MM.1S (cell line): Measurements from ENCODE around the gene DAND5.

ENCODE experiments used
- CTCF ChIP-seq: fragments of 300-600 bp; sonication (generic); IDR thresholded peaks from 2 replicates; pipeline ENCODE4 v1.5.1; 2016; ENCODE audit warnings: antibody characterized with exemption, low read length, mixed read lengths
- EZH2 ChIP-seq: fragments of 300-600 bp; sonication (generic); optimal IDR thresholded peaks from 2 replicates; pipeline ENCODE3; 2017; ENCODE audit warnings: low read depth, mild to moderate bottlenecking, antibody characterized with exemption, low read length, mixed read lengths

- no peak for TF ChIP-seq CTCF
- no peak for TF ChIP-seq EZH2
Measured at GRCh38 chr19:13002166-13002898, 33.0 kb downstream of the DAND5 start.
